GM04503 (cell line): Measurements from ENCODE around the gene MSANTD1.

Experiments used
- DNase-seq: peaks from one replicate; pipeline ENCODE4 v3.0.0-alpha.2; 2012; ENCODE audit warnings: low read depth

The MSANTD1 gene

DNA sequence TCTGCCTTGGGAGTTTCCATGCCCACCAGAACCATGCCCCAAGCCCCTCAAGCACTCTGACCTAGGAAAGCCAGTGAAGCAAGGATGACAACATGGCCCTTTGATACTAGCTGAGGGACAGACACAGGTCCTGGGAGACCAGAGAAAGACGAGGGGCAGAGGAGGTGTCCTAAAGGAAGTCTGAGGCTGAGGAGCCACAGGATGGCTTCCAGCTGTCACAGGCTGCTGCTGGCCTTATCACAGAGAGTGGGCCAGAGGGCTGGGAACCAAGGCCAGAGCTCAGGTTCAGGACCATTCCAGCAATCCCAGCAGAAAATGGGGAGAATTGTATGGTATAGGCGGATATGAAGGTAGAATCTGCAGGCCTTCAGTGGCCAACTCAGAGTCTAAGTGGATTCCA lies 31.7 kb upstream of the MSANTD1 start:
- DNase-seq, result no peak

DNA sequence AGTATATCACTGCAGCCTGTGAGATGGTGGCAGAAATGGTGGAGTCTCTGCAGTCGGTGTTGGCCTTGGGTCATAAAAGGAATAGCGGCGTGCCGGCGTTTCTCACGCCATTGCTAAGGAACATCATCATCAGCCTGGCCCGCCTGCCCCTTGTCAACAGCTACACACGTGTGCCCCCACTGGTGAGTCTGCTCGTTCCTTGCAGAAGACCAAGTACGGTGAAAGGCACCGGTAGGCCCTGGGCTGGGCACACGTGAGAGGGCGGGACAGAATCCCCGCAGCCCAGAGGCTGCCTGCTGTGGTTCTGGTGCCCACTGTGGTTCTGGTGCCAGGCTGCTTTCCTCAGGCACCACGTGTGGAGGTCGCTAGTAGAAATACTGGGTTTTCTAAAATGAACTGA lies 31.2 kb upstream of the MSANTD1 start:
- no peak for DNase-seq

DNA sequence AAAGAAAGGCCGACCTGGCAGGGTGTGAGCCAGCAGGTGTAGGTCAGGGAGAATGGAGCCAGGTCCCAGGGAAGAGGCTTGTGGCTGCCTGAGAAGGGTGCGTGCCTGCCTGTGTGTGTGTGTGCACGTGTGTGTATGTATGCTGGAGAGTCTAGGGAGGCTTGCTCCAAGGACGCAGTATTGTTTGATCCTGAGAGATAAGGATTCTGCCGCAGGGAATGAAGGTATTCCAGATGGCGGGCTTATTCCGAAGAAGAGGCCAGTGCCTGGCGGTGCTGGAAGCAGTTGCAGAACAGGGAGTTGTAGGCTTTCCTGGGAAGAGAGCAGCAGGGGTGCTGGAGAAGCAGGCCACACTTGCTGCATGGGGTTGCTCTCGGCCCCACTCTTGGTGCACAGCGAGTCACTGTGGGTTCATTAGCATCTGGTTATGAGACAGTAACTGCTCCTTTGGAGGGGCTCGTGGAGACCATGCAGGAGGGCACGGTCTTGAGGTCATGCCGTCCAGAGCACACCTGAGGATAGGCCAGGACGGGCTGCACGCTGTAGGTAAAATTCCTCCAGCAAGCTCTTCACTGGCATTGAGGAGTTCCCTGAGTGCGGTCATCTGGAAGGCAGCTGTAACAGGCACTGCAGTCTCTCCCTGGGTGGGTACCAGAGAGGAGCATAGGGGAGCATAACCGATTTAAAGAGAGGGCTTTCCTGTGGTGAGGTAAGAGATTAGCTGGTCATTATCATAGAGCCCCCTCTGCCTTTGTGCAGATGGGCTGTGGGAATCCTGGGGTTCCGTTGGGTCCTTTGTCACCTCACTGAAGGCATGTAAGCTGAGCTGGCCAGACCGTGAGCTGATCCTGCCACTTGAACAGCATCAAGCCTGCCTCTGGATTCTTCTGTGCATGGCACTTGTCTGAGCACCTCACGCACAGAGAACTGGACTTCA lies 29.9 kb upstream of the MSANTD1 start:
- DNase-seq, result no peak

DNA sequence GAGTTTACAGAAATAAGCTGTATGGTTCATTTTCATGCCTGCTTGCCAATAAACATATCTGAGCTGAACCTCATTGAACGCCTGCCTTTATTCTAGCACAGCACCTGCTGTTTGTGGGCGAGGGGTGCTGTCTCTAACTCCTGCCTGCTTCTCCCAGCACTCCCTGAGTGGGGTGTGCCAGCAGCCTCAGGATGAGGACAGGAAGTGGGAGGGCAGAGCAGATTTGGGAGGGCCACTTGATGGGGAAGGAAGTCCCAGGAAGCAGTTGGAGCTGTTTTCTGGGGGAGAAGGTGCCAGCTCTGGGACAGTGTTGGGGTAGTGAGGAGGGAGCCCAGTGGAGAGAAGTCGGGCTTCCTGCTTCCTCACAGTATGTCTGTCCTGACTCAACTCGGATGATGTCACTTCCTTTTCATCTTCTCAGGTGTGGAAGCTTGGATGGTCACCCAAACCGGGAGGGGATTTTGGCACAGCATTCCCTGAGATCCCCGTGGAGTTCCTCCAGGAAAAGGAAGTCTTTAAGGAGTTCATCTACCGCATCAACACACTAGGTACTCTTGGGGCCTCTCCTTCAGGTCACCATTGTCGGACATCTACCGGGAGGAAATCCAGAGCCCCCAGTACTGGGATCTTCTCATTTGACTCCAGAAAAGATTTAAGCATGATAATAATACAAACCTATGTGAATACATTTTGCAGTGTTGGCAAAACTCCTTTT lies 29.0 kb upstream of the MSANTD1 start:
- no peak for DNase-seq

DNA sequence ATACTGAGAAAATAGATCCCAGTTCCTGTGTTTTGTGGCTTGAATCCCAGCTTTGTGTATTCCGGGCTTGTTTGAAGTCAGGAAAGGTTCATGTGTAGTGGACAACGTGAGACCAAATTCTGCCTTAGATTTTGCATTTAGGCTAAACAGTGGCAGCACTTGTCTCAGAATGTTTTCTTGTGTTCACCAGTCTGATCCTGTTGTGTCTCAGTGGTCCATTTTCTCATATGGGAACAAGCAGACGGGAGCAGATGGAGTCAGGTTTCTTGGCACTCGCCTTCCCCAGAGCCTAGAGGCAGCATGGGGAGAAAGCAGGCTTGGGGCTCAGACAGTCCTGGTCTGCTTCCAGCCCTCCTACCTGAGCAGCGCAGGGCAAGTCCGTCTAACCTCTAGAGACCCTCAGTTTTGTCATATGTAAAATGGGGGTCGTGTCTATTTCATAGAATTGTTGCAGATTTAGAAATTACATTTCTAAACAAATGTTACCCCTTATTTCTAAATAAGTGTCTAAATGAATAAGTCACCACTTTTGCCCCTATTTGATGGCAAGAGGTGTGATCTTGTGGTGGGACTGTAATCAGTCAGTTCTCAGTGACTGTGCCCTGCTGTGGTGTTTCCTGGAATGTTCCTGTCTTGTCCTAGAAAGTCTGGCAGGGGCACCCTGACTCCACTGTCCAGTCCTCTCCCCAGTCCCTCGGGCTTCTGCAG lies 28.3 kb upstream of the MSANTD1 start:
- no peak for DNase-seq

DNA sequence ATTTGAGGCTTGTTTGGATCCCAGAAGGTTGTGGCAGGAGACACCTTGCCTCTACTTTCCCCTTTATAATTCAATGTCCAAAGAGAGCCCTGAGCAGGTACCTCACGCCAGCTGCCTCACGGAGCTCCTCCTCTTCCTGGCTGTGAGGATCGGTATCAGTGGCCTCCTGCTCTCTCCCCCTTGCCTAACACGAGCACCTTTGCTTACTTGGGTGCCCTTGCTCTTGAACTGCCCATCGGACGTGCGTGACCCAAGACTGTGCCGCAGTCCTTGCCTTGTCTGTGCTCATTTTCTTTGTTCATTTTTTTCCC lies 27.8 kb upstream of the MSANTD1 start:
- DNase-seq, result no peak

DNA sequence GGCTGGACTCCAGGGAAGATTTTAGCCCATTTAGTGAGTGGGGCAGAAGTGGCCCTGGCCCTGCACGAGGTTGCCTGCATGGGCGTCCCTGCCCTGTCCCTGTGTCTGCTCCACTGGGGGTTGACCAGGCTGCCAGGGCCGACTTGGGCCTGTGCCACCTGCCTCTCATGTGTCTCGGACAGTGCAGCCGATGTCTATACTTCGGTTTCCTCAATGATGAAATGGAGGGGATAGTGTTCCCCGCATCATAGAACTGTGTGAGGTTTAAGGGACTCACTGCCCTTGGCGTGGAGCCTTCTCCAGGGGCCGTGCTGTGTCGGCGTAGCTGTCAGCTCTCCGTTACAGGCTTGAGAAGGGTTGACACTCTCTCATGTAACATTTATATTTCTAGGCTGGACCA lies 27.0 kb upstream of the MSANTD1 start:
- DNase-seq, result no peak

DNA sequence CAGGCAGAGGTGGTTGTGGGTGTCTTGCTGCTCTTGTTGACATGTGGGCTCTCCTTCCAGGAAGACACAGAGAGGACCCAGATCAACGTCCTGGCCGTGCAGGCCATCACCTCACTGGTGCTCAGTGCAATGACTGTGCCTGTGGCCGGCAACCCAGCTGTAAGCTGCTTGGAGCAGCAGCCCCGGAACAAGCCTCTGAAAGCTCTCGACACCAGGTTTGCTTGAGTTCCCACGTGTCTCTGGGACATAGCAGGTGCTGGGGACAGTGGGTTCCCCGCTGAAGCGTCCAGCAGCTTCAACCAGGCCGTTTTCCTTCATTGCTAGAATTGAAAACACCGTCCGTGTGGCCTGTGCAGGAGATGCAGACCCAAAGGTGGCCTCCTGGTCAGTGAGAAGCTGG lies 25.6 kb upstream of the MSANTD1 start:
- no peak for DNase-seq

DNA sequence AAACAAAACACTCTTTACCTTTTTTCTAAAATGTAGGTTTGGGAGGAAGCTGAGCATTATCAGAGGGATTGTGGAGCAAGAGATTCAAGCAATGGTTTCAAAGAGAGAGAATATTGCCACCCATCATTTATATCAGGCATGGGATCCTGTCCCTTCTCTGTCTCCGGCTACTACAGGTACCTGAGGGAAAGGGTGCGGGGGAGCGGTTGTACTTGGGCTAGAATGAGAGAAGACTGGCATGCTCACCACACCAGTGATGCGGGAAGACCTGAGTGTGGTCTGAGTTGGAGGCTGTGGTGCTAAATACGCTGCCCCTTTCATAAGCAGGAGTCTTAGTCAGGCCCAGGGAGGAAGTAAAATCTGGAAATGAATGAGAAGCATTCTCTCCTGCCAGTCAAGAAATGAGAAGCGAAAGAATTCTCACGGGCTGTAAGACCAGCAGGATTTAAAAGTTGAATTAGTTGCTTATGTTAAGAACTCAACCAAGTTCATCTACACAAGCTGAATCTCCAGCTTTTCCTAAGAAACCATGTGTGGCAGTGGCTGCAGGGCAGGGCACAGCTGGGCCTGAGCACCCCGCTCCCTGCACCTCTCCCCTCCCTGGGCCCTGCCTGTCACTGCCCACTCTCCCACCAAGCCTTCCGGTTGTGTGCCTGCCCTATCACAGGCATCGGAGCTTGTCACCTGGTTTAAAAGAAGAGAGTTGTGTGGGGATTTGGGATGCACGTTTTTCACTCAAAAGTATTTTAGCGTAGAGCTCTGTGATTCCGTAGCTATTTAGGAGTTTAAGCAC lies 24.8 kb upstream of the MSANTD1 start:
- no peak for DNase-seq

DNA sequence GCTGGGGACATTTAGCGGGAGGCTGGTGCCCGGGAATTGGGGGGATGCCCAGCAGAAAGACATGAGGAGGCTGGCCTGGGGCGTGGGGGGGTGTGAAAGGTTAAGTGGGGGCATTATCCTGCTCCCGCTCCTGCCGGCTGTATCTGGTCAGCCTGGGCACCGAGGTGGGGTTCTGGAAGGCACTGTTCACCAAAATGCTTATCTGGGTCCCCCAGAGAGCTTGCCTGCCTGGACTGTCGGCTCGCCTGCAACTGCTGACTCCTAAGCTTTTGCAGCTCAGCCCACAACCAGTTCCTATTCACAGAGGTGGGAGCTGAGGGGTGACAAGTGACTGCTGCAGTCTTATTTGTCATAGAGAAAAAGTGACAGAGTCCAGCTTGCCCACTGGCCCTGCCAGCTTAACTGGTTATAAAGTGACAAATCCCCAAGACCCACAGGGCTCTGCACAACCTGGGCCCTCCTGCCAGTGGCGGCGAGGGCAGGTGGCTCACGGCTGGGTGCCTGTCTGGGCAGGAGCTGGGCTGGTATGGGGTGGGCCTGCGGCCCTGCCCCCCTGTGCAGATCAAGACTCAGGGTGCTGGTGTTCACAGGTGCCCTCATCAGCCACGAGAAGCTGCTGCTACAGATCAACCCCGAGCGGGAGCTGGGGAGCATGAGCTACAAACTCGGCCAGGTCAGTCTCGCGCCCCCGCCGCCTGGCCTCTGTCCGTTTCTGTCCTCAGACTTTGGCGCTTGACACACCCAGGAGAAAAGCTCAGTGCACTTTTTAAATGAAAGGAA lies 23.7 kb upstream of the MSANTD1 start:
- DNase-seq, result no peak

DNA sequence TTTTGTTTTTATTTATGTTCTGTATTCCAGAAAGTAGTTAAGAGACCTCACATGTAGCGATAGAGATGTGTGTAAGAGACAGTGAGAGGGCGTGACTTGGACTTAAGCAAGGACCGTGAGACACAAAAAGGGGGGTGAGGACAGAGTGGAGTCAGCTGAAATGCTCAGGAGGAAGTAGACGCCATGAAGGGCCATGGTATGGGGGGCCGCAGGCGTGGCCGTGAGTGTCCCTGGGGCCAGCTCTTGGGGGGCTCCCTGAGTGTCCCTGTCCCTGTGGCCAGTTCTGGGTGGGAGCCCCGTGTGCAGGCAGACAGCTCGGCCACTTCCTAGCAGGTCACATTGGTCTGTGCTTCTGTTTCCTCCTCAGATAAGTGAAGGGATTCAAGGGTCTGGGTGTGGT lies 23.0 kb upstream of the MSANTD1 start:
- DNase-seq, result no peak

DNA sequence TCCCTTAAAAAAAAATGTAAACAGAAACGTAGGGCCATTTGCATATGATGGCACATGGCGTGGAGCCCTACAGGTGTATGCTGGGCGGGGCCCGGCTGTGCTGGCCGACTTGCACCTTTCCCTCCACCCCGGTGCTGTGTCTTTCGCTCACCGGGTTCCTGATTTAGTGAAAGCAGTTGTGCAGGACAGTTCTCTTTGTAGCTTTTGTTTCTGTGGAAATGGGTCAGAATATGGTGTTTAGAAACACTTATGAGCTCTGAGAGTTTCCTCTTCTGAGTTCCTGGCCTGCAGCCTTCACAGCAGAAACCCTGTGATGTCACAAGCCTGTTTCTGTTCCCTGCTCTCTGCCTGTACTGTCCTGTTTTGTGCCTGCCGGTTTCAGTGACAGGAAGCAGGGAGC lies 22.5 kb upstream of the MSANTD1 start:
- DNase-seq, result no peak

DNA sequence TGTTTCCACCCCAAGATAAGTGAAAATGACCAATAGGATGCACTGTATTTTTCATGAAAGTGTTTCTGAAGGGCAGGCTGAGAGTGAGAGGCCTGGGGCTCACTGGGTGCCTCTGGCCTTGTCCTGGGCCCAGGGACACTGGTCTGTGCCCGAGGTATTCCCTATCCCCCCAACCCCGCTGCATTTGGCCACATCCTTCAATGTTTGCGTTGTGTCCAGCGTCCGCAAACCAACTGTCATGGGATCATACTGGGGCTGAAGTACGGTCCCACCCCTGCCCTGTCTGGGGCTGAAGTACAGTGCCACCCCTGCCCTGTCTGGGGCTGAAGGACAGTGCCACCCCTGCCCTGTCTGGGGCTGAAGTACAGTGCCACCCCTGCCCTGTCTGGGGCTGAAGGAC lies 22.0 kb upstream of the MSANTD1 start:
- no peak for DNase-seq

DNA sequence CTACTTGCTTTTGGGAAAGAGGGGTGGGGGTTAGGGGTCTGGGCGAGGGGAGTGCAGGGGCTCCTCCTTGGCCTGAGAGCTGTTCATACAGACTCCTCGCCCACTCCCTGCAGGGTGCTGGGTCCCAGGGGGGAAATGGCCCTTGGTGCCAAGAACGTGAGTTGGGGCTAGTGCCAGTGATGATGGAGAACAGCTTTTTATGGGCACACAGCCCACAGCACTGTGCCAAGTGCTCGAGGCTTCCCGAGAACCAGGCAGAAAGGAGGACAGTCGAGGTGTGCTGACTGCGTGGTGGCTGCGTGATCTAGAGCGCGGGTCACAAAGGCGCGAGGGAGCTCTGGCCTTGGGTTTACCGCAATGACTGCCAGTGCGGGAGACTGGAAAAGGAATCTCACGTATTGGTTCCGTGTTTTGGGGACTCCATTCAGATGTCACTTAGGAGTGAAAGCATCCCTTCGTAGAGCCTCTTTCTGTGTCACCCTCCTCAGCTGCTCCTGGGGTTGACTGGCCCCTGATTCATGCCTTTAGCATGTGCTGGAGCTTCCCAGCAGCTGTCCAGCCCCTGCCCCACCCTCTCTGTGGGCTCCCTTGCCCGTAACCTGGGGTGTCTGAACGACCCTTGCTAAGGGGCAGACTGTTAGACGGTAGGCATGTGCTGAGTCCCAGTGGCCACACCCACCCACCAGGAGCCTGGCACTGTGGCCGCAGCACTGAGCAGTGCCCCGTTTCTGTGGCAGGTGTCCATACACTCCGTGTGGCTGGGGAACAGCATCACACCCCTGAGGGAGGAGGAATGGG lies 20.9 kb upstream of the MSANTD1 start:
- no peak for DNase-seq

DNA sequence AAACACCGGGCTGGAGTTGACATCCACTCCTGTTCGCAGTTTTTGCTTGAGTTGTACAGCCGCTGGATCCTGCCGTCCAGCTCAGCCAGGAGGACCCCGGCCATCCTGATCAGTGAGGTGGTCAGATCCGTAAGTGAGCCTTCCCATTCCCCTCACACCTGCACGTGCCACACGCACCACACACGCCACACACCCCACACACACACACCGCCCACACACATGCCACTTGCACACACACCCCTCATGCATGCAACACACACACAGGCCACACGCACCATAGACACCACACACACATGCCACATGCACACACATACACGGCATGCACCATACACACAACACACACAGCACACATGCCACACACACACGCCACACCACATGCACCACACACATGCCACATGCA lies 20.1 kb upstream of the MSANTD1 start:
- DNase-seq, result no peak

DNA sequence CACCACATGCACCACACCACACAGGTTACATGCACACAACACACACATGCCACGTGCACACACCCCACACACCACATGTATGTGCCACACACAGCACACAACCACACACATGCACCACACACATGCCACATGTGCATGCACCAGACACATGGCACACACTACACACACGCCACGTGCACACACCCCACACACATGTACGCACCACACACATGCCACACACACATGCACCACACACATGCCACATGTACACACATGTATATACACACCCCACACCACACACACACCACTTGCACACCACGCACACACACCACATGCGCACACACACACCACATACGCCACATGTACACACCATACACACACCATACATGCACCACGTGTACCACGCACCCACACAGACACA lies 19.6 kb upstream of the MSANTD1 start:
- no peak for DNase-seq

DNA sequence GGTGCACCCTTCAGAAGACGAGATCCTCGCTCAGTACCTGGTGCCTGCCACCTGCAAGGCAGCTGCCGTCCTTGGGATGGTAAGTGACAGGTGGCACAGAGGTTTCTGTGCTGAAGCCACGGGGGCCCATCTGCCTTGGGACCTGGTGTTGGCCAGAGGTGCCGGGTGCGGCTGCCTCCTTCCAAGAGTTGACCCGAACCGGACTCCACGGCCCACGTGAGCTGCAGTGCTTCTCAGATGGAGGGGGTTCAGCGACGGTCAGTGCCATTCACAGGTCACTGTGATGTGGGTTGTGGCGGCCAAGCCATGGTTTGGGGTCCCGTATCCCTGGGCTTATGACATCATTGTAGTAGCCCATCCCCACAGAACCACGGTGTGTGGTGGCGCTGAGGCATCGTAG lies 19.0 kb upstream of the MSANTD1 start:
- DNase-seq, result no peak

DNA sequence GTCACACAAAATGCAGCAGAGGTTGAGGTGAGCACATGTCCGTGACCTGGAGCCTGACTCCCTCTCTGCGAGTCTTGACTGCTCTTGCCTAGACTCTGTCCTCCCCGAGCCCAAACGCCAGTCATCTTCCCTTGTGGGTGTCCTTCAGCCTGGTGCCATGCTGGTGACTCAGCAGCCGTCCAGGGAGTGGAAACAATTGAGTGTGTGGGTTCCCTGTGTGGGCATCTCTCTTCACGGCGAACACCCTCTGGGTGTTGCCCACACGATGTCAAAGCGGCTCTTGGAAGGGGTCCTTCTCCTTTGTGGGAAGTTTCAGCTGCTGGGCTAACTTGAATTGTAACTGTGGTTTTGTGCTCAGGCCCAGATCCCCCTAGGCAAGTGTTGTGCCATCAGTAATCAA lies 17.5 kb upstream of the MSANTD1 start:
- DNase-seq, result no peak

DNA sequence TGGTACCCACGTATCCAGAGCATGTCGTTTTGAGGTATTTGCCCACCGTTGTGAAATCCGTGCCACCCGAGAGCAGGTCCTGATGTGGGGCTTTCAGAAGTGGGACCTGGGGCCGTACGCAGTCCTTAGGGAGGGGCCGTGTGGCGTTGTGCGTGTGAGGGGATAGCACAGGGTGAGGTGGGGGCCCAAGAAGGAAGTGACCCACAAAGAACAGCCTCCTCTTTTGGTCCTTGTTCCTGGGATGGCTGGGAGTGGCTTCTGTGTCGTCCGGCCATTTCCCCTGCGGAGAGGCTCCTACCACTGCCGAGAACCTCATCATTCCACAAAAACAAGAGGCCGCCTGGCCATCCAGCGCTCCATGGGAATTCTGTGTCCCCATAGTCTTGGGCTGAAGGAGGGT lies 17.0 kb upstream of the MSANTD1 start:
- no peak for DNase-seq

DNA sequence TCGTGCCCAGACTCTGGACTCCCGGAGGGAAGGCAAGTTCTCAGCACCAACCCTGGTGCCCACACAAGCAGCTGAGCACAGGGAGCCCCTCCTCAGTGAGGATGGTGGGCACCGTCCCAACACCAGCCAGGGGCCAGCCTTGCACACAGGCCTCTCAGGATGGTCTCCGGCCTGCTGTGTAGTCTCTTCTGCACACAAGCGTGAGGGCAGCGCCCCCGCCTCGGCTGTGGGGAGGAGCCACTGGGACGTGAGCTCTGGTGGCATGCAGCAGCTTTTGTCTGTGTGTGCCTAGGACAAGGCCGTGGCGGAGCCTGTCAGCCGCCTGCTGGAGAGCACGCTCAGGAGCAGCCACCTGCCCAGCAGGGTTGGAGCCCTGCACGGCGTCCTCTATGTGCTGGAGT lies 16.1 kb upstream of the MSANTD1 start:
- no peak for DNase-seq
